CD4-positive, alpha-beta T cell treated with Interleukin-1 beta for 1 hour (primary cell): Measurements from ENCODE around the gene TTC29.
"Not testable (repeated sequence)": the region's sequence is repeated elsewhere in the genome, so short reads cannot be mapped to it uniquely, and the experiment has no call there.

ENCODE experiments used
- DNase-seq, 2 donors: peaks; one replicate each; pipeline ENCODE4 v3.0.0-alpha.2; 2020 to 2022

Gene TTC29

DNA sequence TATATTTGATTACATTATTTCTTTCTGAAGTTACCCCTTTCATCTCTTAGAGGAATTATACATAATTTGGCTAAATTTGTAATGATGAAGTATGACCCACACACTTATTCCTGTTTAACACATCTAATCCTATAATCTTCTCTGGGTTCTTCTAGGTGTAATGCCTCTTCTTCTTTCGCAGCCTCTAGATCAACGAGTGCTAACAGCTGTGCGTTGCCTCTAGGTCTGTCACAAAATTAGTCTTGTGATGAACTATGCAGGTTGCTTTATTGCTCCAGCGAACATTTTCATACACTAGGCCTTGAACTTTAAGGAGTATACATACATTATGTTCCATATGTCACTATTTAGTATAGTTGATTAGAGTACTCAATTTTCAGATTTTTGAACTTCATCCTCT, 89.9 kb downstream of the TTC29 start:
- no peak for DNase-seq

DNA sequence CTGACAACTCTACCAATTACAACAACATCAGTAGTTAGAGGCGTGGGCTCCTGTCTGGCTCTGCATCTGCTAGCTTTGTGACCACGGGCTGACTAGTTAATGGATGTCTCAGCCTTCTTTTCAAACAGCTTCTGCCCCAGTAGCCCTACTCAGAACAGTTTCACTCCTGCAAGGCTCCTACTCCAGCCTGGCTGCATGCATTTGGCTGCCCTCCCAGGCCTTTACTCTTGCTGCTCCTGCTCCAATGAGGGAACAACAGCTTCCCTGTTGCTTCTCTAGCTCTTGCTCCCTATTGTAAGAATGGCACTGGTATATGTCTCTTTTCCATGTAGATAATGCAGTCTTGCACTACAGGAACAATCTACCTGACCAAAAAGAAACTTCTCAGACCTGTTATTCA, 93.3 kb downstream of the TTC29 start:
- no peak for DNase-seq

- DNase-seq: no peak
Measured at GRCh38 chr4:146847345-146847744, 98.3 kb downstream of the TTC29 start.

DNA sequence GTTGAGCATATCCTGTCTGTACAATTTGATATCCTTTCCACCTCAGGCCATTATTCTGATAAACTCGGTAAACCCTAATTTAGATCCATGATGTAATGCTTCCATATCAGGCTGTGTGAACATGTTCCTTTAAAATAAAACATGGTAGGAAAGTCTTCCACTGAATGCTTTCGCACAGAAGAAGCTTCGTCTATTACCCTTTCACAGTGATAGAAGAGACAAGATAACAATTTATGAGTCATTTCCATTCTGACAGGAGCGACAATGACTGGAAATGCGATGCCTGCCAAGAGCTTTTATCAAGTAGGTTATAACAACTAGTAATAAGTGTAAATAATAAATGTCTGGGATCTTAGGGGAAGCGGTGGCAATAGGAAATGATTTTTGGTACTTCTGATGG, 98.8 kb downstream of the TTC29 start:
- DNase-seq: no peak

- no peak for DNase-seq
Measured at GRCh38 chr4:146844761-146845160, 100.9 kb downstream of the TTC29 start.

DNA sequence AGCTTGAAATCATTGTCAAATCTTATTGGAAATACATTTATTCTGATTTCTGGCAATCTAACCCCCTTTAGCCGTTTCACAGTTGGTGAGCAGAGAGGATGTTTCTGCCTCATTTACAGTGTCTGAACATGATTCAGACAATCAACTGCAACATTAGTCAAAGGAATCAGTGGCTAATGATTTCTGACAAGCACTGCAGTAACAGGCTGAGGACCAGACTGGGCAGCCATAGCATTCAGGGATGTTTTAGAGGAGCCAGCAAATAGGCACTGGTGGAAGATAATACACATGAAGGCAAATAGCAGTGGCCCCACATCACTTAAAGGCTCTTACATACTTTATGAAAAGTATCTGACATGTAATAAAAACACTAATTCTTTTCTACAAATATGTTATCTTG, 102.8 kb downstream of the TTC29 start:
- DNase-seq: no peak

DNA sequence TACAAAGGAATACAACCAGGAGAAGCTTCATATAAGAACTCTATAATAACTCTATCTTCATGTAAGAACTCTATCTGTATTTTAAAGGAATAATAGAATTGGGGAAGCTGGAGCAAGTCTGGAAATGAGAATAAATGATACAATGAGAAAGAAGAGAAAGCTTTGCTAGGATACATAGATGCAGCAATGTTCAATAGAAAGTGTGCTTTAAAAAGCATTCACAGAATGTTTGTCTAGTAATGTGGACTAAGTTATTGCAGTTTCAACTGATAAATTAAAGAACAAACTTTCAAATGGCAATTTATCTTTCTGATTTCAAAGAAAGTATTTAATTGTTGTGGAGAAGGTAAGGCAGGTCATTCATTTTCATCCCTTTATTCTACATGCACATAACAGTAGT, 104.9 kb downstream of the TTC29 start:
- no peak for DNase-seq

DNA sequence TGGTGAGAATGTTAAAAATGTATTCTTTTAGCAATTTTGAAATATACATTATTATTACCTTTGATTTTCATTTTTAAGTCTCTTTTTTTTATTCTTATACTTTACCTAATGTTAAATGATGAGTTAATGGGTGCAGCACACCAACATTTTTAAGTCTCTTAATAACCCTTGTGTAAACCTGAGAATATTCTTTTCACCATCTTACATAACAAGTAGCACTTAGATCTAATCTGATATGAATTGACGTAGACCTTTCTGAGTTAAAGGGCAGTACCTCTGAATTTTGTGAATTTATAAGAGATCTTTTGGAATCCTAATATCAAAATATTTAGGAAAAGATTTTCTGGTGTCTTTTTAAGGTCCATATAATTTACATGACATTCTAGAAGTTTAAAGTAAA, 110.6 kb downstream of the TTC29 start:
- DNase-seq: no peak

- no peak for DNase-seq
Measured at GRCh38 chr4:146834263-146835034, 111.2 kb downstream of the TTC29 start.

GRCh38 chr4:146833530-146833929, 112.1 kb downstream of the TTC29 start:
- no peak for DNase-seq

GRCh38 chr4:146822980-146823379, 122.7 kb downstream of the TTC29 start:
- DNase-seq: not testable (repeated sequence)

- DNase-seq: no peak
Measured at GRCh38 chr4:146814750-146815149, 130.9 kb downstream of the TTC29 start.

GRCh38 chr4:146795711-146796110, 150.0 kb downstream of the TTC29 start:
- DNase-seq: no peak

DNA sequence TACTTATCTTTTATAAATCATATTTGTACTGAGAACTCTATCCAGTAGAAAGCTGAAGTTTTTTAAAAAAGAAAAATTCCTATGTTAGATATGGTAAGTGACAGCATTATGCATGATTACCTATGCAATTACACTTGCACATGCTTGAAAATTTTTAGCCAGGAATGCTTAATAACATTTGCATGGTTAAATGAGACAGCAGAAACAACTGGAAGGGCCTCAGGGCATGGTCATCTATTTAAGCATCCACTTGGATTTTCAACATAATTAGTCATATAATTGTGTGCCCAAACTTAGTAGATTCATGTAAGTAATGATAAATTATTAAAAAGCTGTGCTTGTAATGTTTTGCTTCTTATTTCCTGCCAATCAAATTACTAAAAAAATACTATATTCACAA, 151.9 kb downstream of the TTC29 start:
- no peak for DNase-seq

DNA sequence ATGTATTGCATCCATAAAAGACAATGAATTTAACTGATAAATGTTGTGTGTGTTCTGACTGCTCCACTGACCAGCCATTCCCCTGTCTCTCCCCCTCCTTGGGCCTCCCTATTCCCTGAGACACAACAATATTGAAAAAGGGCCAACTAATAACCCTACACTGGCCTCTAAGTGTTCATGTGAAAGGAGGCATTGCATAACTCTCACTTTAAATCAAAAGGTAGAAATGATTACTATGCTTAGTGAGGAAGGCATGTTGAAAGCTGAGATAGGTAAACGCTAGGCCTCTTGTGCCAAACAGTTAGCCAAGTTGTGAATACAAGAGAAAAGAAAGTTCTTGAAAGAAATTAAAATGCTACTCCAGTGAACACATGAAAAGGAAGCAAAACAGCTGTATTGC, 154.2 kb downstream of the TTC29 start:
- no peak for DNase-seq

DNA sequence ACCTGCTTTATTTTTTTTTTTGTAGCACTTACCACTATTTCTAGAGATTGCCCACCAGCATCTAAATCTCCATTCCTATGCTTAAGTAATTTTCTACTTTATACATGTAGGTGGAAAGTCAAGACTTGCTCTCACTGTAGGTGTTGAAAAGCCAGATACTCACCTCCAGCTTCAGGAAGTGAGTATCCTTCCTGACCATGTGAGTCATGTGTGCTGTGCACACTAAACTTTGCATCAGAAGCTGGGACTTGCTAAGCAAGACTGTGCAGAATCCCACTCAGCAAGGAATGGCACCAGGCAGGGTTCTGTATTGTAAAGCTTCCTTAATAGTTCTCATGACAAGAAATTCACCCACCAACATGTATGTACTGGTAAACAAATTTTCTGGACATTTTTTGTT, 155.1 kb downstream of the TTC29 start:
- no peak for DNase-seq

GRCh38 chr4:146787731-146788130, 157.9 kb downstream of the TTC29 start:
- DNase-seq: no peak

- DNase-seq: no peak
Measured at GRCh38 chr4:146776691-146777090, 169.0 kb downstream of the TTC29 start.

GRCh38 chr4:146763560-146763959, 182.1 kb downstream of the TTC29 start:
- no peak for DNase-seq

DNA sequence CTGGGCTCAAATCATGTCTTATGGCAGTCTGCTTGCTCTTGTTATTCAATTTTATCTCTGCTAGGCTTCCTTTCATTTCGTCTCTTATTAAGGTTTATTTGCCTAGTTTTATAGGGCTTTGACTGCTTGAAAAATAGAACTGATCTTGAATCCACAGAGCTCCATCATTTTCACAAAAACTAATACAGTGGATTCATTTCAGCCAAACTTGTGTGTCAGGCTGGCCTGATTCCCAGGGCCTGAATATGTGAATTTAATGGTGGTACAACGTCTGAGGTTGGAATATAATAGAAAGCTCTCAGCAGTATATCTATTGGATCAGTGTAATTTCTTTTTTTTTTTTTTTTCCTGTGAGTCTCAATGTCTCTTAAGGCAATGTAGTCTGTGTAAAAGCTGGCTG, 183.6 kb downstream of the TTC29 start:
- no peak for DNase-seq

DNA sequence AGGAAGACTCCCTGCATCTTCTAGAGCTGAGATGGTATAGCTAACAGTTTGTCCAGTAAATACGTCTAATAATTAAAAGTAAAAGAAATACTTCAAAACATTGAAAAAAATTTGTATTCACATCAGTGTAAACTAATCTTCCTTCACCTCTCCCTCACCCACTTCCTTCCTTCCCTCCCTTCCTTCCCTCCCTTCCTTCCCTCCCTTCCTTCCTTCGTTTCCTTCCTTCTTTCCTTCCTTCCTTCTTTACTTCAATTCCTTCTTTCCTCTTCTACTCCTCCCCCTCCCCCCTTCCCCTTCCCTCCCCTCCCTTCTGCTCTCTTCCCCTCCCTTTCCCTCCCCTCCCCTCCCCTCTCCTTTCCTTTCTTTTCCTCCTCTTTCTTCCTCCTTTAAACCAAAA, 203.2 kb downstream of the TTC29 start:
- no peak for DNase-seq

DNA sequence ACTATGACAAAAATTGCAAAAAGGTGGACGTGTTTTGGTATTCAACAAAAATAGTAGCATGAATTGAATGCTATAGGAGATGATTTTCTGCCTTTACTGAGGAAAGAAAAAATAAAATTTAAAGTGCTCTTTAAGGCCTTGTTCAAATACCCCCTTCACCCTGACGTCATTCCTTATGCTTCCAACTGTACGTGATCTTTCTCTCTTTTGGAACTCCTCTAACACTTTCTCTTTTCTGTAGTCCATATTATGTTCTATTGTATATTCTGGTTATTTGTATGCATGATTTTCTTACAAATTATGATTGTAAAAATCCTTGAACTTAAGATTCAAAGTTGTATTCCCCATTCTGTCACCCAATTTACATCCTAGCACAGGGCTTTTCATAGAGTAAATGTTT, 206.5 kb downstream of the TTC29 start:
- DNase-seq: no peak

- DNase-seq: not testable (repeated sequence)
Measured at GRCh38 chr4:146723519-146723918, 222.1 kb downstream of the TTC29 start.

DNA sequence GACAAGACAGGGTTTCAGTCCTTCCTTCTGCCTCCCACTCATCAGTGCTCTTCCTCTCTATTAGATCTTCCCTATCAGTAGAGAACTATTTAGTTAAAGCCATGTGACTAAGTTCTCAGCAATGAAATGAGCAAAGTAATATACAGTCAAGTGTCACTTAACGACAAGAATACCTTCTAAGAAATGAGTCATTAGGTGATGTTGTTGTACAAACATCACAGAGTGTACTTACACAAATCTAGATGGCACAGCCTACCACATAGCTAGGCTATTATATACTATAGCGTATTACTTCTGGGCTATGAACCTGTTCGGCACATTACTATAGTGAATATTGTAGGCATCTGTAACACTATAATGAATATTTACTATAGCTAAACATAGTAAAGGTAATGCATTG, 235.7 kb downstream of the TTC29 start:
- DNase-seq: no peak

DNA sequence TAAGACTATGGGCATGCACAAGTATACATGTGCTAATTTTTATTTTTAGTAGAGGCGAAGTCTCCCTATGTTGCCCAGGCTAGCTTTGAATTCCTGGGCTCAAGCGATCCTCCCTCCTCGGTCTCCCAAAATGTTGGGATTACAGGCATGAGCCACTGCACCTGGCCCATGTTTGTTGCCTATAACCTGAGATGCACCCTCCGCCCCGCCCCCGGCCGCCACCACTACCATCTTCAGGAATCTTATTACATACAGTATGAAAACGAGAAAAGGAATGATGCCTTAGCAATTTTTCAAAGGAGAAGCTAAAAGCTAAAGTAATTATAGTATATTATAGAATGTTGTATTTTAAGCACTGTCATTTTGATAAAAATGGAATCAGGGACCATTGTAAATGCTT, 245.8 kb downstream of the TTC29 start:
- DNase-seq: no peak
